HL-60/S4 treated with retinoic acid at 250 ng/mL for 4 days and 3 days (cell line): ENCODE results near the gene PPFIA3.

ENCODE experiments used
- in situ Hi-C: fragments of 300-500 bp; cut with MboI; formaldehyde crosslinking; loops from 2 replicates; pipeline ENCODE4 v1.7.0; 2022; ENCODE audit warnings: low sequenced_read_pairs

The PPFIA3 gene

DNA sequence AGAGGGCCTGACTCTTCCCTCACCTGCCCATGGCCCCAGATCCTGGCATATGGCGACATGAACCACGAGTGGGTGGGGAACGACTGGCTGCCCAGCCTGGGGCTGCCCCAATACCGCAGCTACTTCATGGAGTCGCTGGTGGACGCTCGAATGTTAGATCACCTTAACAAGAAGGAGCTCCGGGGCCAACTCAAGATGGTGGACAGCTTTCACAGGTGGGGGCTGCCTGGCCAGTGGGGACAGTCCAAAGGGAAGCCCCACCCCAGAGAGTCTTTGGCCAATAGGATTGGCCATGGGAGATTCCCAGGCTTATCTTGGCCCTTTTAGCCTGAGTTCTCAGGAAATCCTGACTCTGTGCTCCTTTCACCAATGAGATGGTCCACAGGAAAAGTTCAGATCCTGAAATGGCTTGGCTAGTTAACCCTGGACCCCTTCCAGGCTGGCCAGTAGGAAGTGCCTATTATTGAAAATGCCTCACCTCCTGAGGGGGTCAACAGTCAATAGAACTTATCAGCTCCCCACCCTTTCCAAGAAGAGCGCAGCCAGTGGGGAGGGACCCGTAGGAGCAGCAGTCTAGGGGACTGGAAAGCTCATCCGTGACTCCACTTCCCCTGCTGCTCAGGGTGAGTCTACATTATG, 28.8 kb downstream of the PPFIA3 start:
- in situ Hi-C loops = no loop called here

DNA sequence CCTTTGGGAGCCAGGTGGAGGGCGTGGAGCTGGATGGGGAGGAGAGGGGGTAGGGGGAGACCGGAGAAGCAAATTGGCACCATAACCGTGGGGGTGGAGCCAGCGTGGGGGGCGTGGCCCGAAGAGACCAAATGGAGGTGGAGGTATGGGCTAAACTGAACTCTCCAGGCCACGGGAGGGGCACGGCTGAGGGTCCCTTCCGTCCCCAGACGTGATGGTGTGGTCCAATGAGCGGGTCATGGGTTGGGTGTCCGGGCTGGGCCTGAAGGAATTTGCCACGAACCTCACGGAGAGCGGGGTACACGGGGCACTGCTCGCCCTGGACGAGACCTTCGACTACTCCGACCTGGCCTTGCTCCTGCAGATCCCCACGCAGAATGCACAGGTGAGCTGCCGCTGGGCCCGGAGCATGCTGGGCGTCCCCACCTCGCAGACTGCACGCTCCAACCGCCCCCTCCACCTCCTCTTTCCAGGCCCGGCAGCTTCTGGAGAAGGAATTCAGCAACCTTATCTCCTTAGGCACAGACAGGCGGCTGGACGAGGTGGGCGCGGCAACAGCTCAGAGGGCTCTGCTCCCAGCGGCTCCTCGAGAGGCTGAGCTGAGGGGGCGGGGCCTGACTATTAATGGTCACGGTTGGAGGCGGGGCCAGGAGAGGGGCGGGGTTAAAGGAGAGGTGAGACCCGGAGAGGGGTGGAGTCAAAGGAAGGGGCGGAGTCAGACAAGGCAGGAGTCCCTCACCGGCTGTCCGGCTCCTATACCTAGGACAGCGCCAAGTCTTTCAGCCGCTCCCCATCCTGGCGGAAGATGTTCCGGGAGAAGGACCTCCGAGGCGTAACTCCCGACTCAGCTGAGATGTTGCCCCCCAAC, 29.7 kb downstream of the PPFIA3 start:
- in situ Hi-C loops = no loop called here

DNA sequence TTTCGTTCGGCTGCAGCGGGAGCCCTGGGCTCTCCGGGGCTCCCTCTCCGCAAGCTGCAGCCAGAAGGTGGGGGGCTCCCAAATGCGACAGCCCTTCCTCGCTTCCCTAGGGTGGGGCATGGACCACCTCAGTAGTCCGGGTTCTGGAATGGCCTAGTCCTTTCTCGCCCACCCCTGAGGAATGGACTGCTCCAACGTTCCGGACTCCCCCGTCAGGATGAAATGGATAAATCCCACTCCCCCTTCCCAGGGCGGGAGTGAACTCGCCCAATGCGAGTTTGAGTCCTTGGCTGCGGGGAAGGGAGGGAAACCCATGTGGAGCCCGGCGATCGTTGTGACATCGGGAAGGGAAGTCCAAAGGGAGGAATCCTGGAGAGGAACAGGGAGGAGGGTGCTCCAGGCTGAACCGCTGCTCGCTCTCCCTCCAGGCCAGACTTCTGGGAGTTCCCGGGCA, 30.3 kb downstream of the PPFIA3 start:
- in situ Hi-C loops = no loop called here

DNA sequence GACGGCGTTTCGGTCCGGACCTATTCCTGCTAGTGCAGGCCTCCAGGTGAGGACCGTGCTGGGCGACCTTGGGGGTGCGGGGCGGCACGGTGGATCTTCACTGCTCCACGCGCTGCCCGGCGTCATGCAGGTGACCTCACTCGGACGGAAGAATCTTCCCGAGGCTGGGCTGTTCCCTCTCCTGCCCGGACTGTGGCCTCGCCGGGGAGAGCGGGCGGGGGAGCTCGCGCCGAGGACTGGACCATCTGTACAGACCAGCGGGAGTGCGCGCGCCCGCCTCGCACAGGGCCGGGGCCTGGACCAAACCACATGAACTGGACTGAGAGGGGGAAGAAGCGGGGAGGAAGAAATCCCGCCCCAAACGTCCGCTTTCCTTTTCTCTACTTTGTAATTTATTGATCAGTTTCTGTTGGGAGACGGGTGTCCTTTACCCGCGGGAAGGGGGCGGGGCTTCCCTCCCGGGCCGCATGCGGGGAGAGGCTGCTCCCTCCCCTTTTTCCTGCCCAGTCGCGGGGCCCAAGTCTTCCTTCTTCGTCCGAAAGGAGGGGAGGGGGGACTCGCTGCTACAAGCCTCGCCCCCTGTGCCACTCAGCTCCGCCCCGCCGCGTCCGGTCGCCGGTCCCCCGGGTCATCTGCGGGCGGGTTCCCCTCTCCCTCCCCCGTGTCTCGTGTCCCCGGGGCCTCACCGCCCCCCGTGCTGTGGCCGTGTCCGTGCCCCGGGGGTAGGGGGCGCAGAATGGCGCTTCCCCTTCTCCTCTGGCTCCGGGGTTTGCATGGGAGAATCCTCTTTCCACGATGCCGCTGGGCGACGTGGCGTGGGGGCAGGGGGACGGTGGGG, 31.0 kb downstream of the PPFIA3 start:
- in situ Hi-C loops = no loop called here

DNA sequence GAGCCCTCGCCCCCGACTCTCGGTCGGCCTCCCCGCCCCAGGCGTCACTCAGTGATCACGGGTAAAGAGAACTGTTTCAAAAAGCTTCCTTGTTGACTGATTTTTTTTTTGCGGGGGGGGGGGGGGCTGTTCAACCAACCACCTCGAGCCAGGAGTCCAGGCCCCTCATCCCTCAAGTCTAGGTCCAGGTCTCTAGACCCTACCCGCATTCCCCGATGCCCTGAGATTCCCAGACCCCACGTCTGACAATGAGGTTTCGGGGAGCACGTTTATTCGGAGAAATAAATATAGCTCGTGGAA, 31.6 kb downstream of the PPFIA3 start:
- in situ Hi-C loops = no loop called here

DNA sequence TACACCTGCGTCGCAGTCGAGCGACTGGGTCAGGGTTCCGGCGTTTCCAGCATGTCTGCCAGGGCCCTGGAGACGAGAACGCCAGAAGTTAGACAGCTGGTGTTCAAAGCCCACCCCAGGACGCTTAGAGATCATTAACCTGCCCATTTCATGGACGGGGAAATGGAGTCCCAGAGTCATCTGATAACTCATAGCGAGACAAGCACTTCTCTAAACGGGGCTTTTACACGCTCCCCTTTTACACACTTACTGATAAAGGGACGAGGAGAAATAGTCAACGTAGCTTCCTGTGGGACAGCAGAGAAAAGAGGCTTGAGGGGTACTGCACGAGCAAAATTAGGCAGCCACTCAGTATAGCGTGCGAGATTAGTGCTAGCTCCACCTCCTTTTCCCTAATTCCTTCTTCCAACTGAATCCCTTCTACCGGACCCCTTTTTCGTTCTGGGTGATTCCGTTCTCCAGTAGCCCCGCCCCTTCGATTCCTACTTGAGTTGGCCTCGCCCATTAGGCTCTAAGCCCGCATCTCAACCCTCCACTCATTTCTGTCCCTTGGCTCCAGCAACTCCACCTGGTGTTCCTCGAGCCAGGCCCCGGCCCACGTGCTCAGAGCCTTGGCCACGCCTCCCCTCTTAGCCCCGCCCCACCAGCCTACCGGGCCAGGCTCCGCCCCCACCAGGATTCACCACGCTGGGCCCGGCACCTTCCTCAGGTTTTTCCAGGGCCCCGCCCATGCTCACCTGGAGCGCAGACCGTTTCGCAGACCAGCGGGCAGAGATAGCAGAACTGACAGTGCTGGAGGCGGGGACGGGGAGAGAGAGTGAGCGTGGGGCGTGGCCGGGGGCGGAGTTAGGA, 32.1 kb downstream of the PPFIA3 start:
- in situ Hi-C loops = no loop called here

DNA sequence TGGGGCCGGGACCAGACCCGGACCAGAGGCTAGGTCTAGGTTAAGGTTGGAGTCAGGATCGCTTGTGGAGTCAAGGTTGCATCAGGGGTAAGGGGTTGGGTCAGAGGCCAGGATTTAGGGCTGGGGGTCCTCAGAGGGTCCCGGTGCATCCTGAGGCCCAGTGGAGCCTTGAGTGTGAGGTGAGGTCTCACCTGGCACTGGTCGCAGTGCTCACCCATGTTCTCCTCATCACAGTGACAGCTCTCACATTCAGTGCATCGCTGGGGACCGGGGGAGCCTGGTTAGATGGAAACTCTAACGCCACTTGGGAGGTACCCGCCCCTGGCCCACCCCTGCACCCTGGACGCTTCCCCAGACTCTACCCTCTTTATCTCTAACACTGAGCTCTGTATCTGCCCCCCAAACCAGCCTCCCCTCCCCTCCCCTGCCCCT, 32.8 kb downstream of the PPFIA3 start:
- in situ Hi-C loops = no loop called here

DNA sequence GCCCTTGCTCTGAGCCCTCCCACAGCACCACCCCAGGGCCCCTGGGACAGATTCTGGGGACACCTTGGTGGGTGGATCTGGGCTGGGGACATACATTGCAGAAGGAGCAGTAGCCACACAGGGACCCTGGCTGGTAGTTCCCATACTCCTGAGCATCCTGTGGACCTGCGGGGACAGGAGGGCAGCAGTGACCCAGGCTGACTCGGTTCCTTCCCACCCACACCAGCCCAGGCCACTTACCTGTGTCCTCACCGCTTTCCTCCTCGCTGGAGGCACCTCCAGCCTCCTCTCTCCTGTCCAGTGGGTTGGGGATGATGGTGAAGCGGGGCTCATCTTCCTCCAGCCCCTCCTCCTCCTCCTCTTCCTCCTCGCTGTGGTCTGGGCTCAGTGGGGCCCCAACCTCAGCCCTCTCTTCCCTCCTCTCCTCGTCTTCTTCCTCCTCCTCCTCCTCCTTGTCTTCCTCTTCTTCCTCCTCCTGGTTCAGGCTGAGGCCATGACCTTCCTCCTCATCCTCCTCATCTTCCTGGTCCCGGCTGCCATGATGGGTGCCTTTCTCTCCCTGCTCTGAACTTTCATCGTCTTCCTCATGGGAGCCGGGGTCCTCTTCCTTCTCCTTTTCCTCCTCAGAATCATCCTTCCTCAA, 33.9 kb downstream of the PPFIA3 start:
- in situ Hi-C loops = no loop called here

DNA sequence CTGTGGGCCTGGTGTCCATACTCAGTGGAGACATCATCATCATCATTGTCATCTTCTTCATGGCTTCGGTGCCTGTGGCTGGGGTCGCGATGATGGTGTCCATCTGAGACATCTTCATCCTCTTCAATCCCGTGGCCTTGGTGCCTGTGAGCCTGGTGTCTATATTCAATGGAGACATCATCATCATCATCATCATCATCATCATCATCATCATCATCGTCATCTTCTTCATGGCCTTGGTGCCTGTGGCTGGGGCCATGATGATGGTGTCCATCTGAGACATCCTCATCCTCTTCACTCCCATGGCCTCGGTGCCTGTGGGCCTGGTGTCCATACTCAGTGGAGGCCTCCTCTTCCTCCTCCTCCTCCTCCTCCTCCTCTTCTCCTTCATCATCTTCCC, 34.9 kb downstream of the PPFIA3 start:
- in situ Hi-C loops = no loop called here

DNA sequence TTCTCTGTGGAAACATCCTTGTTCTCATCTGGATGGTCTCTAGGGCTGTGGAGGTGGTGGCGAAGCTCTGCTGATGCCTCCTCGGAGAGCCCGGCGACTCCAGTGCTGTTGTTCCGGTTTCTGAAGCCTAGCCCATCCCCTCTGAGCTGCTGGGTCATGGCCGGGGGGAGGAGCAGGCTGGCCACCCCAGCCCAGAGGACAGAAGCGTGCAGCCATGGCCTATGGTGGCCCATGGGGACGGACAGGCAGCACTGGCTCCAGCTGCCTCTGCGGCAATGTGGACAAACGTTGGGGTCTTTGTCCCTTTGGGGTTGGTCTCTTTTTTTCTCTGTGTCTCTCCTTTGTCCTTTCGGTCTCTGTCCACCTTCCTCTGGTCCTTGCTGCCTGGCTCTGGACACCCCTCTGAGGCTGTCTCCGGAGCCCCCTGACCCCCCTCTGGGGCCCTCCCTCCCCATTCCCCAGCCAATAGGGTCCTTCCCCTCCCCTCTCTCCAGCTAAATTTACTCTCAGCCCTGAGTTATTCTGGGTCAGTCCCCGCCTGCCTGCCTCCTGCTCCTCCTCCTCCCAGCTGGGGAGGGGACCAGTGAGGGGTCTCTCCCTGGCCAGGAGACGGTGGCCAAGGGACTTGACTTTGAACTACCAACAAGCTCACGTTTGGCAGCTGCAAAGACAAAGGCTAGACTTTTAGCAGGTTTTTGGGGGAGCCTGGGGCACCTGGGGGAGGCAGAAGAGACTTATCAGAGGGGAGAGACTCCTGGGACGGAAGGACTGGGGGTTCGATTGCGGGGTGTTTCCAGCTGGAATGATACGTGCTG, 35.9 kb downstream of the PPFIA3 start, which contains the start of gene HRC:
Gene HRC (minus strand): TSS at position 392 of the 815 bp plus-strand sequence. CDS start 159 bp downstream, at position 233.
- in situ Hi-C loops = no loop called here

DNA sequence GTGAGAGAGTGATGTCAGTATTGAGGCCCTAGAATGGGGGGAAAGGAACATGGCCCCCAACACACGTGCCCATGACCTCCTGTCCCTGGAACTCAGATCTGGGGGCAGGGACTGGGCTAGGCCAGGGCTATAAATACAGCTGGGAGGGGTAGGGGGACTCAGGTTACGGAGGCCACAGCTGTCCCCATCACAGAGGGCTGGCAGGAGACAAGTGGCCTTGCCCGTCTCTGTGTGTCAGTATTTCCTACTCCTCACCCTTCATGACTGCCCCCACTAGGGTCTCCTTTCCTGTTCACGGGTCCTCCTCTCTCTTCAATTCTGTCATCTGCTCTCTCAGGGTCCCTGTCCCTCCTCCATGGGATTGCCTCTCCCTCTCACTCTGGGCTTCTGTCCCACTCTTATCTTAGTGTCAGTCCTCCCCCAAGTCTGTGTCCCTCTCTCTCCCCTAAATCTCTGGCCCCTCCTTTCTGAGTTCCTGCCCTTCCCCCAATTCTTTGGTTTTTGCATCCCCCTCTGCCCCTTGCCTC, 36.5 kb downstream of the PPFIA3 start:
- in situ Hi-C loops = no loop called here

DNA sequence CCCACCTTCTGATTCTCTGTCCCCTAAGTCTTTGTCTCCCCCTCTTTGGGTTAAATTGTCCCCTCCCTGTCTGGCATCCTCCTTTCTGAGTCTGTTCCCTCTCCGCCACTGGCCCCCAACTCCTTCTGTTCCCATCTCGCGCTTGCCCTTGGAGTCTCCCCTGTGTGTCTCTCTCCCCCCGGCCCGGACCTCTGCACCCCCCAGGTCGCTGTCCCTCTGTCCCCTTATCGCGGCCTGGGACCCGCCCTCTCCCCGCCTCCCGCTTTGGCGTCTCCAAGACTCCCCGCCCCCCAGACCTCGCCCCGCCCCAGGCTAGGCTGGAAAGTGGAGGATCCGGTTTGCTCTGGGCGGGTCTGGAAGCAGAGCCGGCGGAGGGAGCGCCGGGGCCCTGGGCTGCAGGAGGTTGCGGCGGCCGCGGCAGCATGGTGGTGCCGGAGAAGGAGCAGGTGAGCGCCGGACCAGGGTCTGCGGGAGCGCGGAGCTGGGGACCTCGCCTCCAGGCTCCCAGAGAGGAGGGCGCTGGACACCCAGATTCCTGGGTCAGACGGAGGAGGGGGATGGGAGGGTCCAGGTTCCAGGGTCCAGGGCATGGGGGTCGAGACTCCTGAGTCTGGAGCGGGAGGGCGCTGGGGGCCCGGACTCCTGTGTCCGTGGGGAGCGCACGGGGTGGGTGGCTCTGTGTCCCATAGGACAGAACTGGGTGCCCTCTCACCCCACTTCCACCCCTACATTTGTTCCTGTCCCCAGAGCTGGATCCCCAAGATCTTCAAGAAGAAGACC, 38.3 kb downstream of the PPFIA3 start, which contains the start of gene TRPM4:
Gene TRPM4 (plus strand): TSS at position 348 of the 780 bp plus-strand sequence. CDS start 75 bp downstream, at position 423.
- in situ Hi-C loops = no loop called here

DNA sequence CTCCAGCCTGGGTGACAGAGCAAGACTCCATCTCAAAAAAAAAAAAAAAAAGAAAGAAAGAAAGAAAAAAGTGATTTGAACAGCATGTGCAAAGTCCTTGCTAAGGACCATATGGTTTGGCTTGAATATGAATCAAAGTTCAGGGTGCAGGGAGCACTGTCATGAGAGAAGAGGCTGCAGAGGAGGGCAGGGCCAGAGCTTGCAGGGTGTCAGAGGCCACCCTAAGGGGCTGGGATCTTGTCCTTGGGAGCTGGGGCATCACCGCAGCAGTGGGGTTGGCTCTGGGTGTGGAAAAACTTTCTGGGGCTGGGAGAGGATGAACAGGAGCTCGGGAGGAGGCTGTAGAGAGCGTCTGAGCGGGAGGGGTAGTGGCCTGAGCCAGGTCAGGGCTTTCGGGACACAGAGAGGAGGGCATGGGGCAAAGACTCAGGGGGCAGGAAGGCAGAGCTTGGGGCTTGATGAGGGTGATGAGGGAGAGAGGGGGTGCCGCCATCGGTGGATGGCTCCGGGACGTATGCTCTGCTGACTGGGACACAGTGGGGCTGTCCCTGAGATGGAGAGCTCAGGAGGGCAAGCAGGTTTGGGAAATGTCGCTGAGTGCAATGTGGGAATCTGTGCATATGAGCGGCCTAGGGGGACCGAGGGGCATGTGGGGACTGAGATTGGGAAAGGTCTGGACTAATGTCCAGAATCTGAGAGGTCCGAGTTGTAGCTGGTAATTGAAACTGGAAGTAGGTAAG, 41.3 kb downstream of the PPFIA3 start:
- in situ Hi-C loops = no loop called here

DNA sequence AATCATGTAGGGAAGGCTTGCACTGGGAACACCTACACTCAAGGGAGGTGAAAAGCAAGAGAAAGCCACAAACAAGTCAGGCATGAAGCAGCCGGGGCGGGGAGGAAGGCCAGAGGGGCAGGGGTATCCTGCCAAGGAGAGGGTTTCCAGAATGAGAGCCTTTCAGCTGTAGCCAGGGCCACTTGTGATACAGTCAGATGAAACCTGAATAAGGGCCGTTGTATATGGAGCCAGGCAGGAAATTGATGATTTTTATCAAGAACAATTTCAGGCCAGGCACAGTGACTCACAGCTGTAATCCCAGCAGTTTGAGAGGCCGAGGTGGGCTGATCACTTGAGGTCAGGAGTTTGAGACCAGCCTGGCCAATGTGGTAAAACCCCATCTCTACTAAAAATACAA, 42.6 kb downstream of the PPFIA3 start:
- in situ Hi-C loops = no loop called here

DNA sequence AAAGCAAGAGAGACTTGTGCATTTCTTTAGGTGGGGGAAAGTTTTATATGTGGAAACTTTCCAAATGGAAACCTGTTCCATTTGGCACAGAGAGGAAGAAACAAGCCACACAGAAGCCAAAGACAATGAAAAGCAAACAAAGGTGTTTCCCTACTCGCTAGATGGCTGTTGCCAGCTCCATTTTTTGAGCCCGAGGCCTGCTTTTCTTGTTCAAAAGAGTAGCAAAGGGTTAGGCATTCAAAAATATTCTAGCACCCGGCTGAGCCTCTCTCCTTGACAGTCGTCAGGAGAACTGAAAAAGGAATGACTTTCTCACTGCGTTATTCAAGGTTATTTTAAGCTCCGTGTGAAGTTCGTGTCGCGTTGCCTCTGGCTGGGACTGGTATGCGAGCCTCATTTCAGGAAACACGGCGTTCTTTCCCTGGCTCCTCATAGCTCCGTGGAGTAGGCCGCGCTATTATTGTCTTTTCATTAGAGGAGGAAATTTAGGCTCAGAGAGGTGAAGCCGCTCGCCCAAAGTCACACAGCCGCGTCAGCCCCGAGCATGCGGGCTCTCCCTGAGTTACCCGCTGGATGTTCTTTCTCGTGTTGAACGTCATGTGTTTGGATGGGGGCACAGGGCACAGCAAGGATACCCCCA, 45.9 kb downstream of the PPFIA3 start:
- in situ Hi-C loops = no loop called here

DNA sequence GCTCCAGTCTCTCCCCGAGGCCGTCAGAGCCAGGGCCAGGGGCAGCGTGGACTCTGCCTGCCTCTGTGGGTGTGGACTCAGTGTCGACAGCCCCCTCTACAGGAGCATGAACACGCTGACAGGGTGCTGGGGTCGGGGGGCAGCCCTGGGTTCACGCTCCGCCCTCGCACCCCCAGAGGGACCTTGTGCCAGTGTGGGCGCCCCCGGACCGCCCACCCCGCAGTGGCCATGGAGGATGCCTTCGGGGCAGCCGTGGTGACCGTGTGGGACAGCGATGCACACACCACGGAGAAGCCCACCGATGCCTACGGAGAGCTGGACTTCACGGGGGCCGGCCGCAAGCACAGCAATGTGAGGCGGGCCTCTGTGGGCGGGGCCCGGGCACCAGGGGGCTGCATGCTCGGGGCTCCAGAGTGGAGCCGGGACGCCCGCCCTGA, 46.5 kb downstream of the PPFIA3 start:
- in situ Hi-C loops = no loop called here

DNA sequence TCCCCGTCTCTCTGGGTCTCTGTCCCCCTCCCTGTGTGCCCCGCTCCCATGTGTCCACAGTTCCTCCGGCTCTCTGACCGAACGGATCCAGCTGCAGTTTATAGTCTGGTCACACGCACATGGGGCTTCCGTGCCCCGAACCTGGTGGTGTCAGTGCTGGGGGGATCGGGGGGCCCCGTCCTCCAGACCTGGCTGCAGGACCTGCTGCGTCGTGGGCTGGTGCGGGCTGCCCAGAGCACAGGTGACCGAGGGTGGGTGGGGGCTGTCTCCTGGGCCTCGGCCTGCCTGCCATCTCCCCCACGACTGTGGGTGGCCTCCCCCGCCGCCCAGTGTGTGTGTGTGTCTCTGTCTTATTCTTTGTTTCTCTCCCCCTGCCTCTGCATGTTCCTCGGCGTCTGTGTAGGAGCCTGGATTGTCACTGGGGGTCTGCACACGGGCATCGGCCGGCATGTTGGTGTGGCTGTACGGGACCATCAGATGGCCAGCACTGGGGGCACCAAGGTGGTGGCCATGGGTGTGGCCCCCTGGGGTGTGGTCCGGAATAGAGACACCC, 48.6 kb downstream of the PPFIA3 start:
- in situ Hi-C loops = no loop called here
